Measurements from ENCODE around the gene SLC18A2. TPM values are rescaled to one million over a fixed set of nuclear protein-coding genes. Genes with fewer than 3 reads are reported as not detected.

Gene SLC18A2
- total and polyA plus RNA-seq, 2 experiments from 2014 or later, result 0.42 to 1.0 TPM

GRCh38 chr10:117266400-117266799 lies 25.5 kb downstream of the SLC18A2 start:
- Histone ChIP-seq H3K4me1 (ENCODE audit: low read depth) (peaks cover 1% of the 10 kb centered on the region), H3K27me3 (no peaks in the 10 kb centered on the region), H3K27ac (no peak overlapping the region), H3K9me3 (ENCODE audit: low read depth) (no peaks in the 10 kb centered on the region), H3K4me3 (no peak overlapping the region), H3K36me3 (no peaks in the 10 kb centered on the region)
- DNase-seq (ENCODE audit: low read depth in 1 of 2, low spot score in 1 of 2), result no peak
- TF ChIP-seq CTCF (IDR thresholded peaks at IDR 0.05; ENCODE audit: low read depth, low read length), result no peak

- Histone ChIP-seq H3K4me1 (ENCODE audit: low read depth) (no peaks in the 10 kb centered on the region), H3K27me3 (no peaks in the 10 kb centered on the region), H3K36me3 (no peaks in the 10 kb centered on the region), H3K27ac (no peak overlapping the region), H3K4me3 (no peak overlapping the region), H3K9me3 (ENCODE audit: low read depth) (no peaks in the 10 kb centered on the region)
- DNase-seq (ENCODE audit: low read depth in 1 of 2, low spot score in 1 of 2), result no peak
- TF ChIP-seq CTCF (IDR thresholded peaks at IDR 0.05; ENCODE audit: low read depth, low read length), result no peak
Measured at GRCh38 chr10:117266812-117267211, 25.9 kb downstream of the SLC18A2 start.

GRCh38 chr10:117268258-117268657 lies 27.3 kb downstream of the SLC18A2 start:
- peaks cover 11% of the 10 kb centered on the region for H3K4me1 ChIP-seq (ENCODE audit: low read depth)
- H3K27me3 ChIP-seq, result no peaks in the 10 kb centered on the region
- TF ChIP-seq CTCF (IDR thresholded peaks at IDR 0.05; ENCODE audit: low read depth, low read length), result no peak
- no peaks in the 10 kb centered on the region for H3K9me3 ChIP-seq (ENCODE audit: low read depth)
- DNase-seq (ENCODE audit: low read depth in 1 of 2, low spot score in 1 of 2), result no peak
- no peaks in the 10 kb centered on the region for H3K36me3 ChIP-seq
- H3K4me3 ChIP-seq, result no peak overlapping the region
- no peak overlapping the region for H3K27ac ChIP-seq

- H3K4me1 ChIP-seq (ENCODE audit: low read depth), result peaks cover 11% of the 10 kb centered on the region
- no peak overlapping the region for H3K27ac ChIP-seq
- no peak for DNase-seq (ENCODE audit: low read depth in 1 of 2, low spot score in 1 of 2)
- H3K36me3 ChIP-seq, result no peaks in the 10 kb centered on the region
- no peak overlapping the region for H3K4me3 ChIP-seq
- H3K9me3 ChIP-seq (ENCODE audit: low read depth), result no peaks in the 10 kb centered on the region
- H3K27me3 ChIP-seq, result no peaks in the 10 kb centered on the region
- no peak for TF ChIP-seq CTCF (IDR thresholded peaks at IDR 0.05; ENCODE audit: low read depth, low read length)
Measured at GRCh38 chr10:117268907-117269306, 28.0 kb downstream of the SLC18A2 start.

GRCh38 chr10:117271427-117271826 lies 30.5 kb downstream of the SLC18A2 start:
- Histone ChIP-seq H3K36me3 (no peaks in the 10 kb centered on the region), H3K4me1 (ENCODE audit: low read depth) (peaks cover 18% of the 10 kb centered on the region), H3K27ac (no peak overlapping the region), H3K9me3 (ENCODE audit: low read depth) (no peaks in the 10 kb centered on the region), H3K4me3 (no peak overlapping the region), H3K27me3 (no peaks in the 10 kb centered on the region)
- peak in 1 of 2 donors; percentile 4 for DNase-seq (ENCODE audit: low read depth in 1 of 2, low spot score in 1 of 2)
- no peak for TF ChIP-seq CTCF (IDR thresholded peaks at IDR 0.05; ENCODE audit: low read depth, low read length)

Measured in cardiac muscle cell (in vitro differentiated cells and primary cell).